ENCODE results near the gene PRR19.

- TF ChIP-seq CTCF (IDR thresholded peaks at IDR 0.05; ENCODE audit: insufficient read depth, low read length, poor library complexity, severe bottlenecking) = no peak
- TF ChIP-seq EZH2phosphoT487 (conservative IDR thresholded peaks at IDR 0.05; ENCODE audit: low read length) = no peak
Observed at GRCh38 chr19:42335971-42336370, 34.0 kb downstream of the PRR19 start.

All from SU-DHL-6 (cell line).